ENCODE measurements around the gene SH2B3. TPM values are rescaled to one million over a fixed set of nuclear protein-coding genes. Genes with fewer than 3 reads are reported as not detected.

The SH2B3 gene
- total and polyA plus RNA-seq, 2 experiments from 2014 or later = 9.4 to 42.8 TPM

DNA sequence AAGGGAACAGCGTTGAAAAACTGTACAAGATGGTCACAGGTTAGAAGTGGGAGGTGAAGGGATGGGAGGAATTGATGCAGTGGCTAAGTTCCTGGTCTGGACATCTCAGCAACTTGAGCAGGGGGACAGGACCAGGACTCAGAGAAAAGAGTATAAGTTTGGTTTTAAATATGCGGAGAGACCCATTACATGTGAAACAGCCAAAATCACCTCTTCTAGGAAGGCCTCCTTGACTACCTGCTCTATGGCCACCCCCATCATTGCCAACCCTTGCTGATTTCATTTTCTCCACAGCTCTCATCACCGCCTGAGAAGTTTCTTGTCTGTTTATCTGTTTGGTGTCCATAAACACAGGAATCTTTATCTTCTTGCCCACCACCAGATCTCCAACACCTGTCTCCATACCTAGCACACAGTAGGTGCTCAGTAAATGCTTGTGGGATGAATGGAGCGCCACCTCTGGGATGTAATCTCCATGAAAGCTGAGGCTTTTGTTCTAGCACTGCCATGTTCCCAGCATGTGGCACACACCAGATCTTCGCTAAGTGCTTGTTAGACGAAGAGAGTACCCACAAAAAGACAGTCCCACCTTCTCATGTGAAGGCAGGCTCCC is 25.7 kb upstream of the SH2B3 start:
- H2AFZ ChIP-seq = no peak overlapping the region
- in situ Hi-C loops (cut with MboI) = no loop called here
- TF ChIP-seq EZH2 (IDR thresholded peaks at IDR 0.05; ENCODE audit: insufficient read depth, poor library complexity, severe bottlenecking) = no peak
- TF ChIP-seq EZH2phosphoT487 (IDR thresholded peaks at IDR 0.05; ENCODE audit: insufficient read depth, low read depth) = no peak
- H3K4me3 ChIP-seq = no peak overlapping the region
- 59 to 61% methylated on average over 6 of the region's 6 CpGs for WGBS, 2 experiments (ENCODE audit: low coverage in 1 of 2, low lambda C conversion rate in 2 of 2, missing lambda C conversion rate in 2 of 2)
- H3K4me2 ChIP-seq (ENCODE audit: unreplicated experiment) = no peak overlapping the region
- DNase-seq = no peak
- H4K20me1 ChIP-seq (ENCODE audit: insufficient read depth) = no peaks in the 10 kb centered on the region
- H3K9me2 ChIP-seq (ENCODE audit: insufficient read depth) = no peaks in the 10 kb centered on the region
- no peaks in the 10 kb centered on the region for H3K79me2 ChIP-seq (ENCODE audit: insufficient read depth)
- no peak overlapping the region for H3K9ac ChIP-seq
- no peaks in the 10 kb centered on the region for H3K27me3 ChIP-seq (replicated peaks; ENCODE audit: insufficient read depth)
- no peaks in the 10 kb centered on the region for H3F3A ChIP-seq (ENCODE audit: insufficient read depth)
- H3K27ac ChIP-seq = no peak overlapping the region
- H3K9me3 ChIP-seq (ENCODE audit: low read depth) = no peaks in the 10 kb centered on the region
- no peaks in the 10 kb centered on the region for H3K36me3 ChIP-seq (ENCODE audit: low read depth)
- no peaks in the 10 kb centered on the region for H3K4me1 ChIP-seq (ENCODE audit: insufficient read depth)

DNA sequence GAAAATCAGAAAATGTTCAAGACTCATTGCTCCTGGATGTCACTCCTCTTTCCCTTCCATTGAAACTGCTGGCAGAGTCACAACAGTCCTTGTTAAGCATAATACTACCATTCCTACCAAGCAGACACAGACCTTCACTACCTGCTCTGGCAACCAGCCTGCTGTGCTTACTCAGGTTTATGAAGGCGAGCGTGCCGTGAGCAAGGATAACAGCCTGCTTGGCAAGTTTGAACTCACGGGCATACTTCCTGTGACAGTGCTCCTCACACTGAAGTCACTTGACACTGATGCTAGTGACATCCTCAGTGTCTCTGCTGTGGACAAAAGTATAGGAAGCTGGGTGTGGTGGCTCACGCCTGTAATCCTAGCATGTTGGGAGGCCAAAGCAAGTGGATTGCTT is 21.1 kb upstream of the SH2B3 start:
- in situ Hi-C loops (cut with MboI) = no loop called here

DNA sequence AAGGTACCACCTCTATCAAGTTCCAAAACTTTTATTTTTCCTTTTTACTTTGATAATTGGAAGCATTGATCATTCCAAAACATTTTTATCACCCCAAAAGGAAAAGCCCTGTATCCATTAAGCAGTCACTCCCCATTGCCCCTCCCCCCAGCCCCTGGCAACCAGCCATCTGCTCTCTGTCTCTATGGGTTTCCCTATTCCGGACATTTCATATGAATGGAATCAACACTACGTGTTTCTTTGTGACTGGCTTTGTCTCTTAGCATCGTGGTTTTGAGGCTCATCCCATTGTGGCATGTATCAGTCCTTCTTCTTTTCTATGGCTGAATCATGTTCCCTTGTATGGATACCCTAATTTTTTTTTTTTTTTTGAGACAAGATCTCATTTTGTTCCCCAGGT is 18.8 kb upstream of the SH2B3 start:
- H2AFZ ChIP-seq = no peak overlapping the region
- no peak overlapping the region for H3K27ac ChIP-seq
- in situ Hi-C loops (cut with MboI) = no loop called here
- H3F3A ChIP-seq (ENCODE audit: insufficient read depth) = no peaks in the 10 kb centered on the region
- H3K4me3 ChIP-seq = no peak overlapping the region
- DNase-seq = peak; percentile 36
- no peaks in the 10 kb centered on the region for H3K27me3 ChIP-seq (replicated peaks; ENCODE audit: insufficient read depth)
- WGBS, 2 experiments (ENCODE audit: low coverage in 1 of 2, low lambda C conversion rate in 2 of 2, missing lambda C conversion rate in 2 of 2) = 2 to 5% methylated on average over 3 of the region's 3 CpGs
- H3K9ac ChIP-seq = no peak overlapping the region
- no peaks in the 10 kb centered on the region for H3K79me2 ChIP-seq (ENCODE audit: insufficient read depth)
- H3K9me2 ChIP-seq (ENCODE audit: insufficient read depth) = no peaks in the 10 kb centered on the region
- no peaks in the 10 kb centered on the region for H4K20me1 ChIP-seq (ENCODE audit: insufficient read depth)
- TF ChIP-seq EZH2phosphoT487 (IDR thresholded peaks at IDR 0.05; ENCODE audit: insufficient read depth, low read depth) (no peak), EZH2 (IDR thresholded peaks at IDR 0.05; ENCODE audit: insufficient read depth, poor library complexity, severe bottlenecking) (no peak)
- no peaks in the 10 kb centered on the region for H3K4me1 ChIP-seq (ENCODE audit: insufficient read depth)
- no peaks in the 10 kb centered on the region for H3K9me3 ChIP-seq (ENCODE audit: low read depth)
- no peaks in the 10 kb centered on the region for H3K36me3 ChIP-seq (ENCODE audit: low read depth)
- no peak overlapping the region for H3K4me2 ChIP-seq (ENCODE audit: unreplicated experiment)

More for the DNA sequence above, 21.1 kb upstream of the SH2B3 start:
- TF ChIP-seq EZH2 (IDR thresholded peaks at IDR 0.05; ENCODE audit: insufficient read depth, poor library complexity, severe bottlenecking) = no peak
- no peak for TF ChIP-seq EZH2phosphoT487 (IDR thresholded peaks at IDR 0.05; ENCODE audit: insufficient read depth, low read depth)
- DNase-seq = no peak
- H3K9me3 ChIP-seq (ENCODE audit: low read depth) = no peaks in the 10 kb centered on the region
- no peak overlapping the region for H3K4me2 ChIP-seq (ENCODE audit: unreplicated experiment)
- no peaks in the 10 kb centered on the region for H3K79me2 ChIP-seq (ENCODE audit: insufficient read depth)
- H3K36me3 ChIP-seq (ENCODE audit: low read depth) = no peaks in the 10 kb centered on the region
- H2AFZ ChIP-seq = no peak overlapping the region
- H3K4me3 ChIP-seq = no peak overlapping the region
- no peaks in the 10 kb centered on the region for H3K4me1 ChIP-seq (ENCODE audit: insufficient read depth)
- H4K20me1 ChIP-seq (ENCODE audit: insufficient read depth) = no peaks in the 10 kb centered on the region
- H3K9me2 ChIP-seq (ENCODE audit: insufficient read depth) = no peaks in the 10 kb centered on the region
- no peaks in the 10 kb centered on the region for H3K27me3 ChIP-seq (replicated peaks; ENCODE audit: insufficient read depth)
- H3F3A ChIP-seq (ENCODE audit: insufficient read depth) = no peaks in the 10 kb centered on the region
- WGBS, 2 experiments (ENCODE audit: low coverage in 1 of 2, low lambda C conversion rate in 2 of 2, missing lambda C conversion rate in 2 of 2) = 83 to 86% methylated on average over 5 of the region's 5 CpGs
- H3K9ac ChIP-seq = no peak overlapping the region
- no peak overlapping the region for H3K27ac ChIP-seq

DNA sequence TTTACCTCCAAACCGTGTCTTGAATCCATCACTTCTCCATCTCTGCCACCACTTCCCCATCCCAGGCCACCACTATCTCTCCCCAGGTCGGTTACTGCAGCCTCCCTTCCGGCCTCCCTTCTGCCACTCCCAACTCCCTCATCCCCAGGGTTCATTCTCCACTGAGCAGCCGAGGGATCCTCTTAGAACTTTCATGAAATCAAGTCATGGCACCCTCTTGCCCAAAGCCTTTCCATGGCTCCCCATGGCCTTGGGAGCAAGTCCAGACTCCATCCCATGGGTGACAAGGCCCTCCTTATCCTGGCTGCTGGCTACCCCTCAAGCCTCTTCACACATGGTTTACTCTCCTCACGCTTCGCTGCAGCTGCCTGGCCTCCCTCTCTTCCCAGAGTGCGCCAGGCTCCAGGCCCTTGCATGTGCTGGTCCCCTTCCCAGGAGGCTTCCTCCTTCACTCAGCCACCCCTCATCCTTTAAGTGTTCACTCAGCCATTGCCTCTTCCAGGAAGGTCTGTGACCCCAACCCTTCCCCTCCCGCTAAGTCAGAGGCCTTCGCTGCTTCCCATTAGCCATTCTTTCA is 17.9 kb upstream of the SH2B3 start:
- WGBS, 2 experiments (ENCODE audit: low coverage in 1 of 2, low lambda C conversion rate in 2 of 2, missing lambda C conversion rate in 2 of 2) = 73 to 82% methylated on average over 9 of the region's 9 CpGs
- H2AFZ ChIP-seq = no peak overlapping the region
- no peaks in the 10 kb centered on the region for H3K9me3 ChIP-seq (ENCODE audit: low read depth)
- no peaks in the 10 kb centered on the region for H3F3A ChIP-seq (ENCODE audit: insufficient read depth)
- no peak overlapping the region for H3K9ac ChIP-seq
- H3K36me3 ChIP-seq (ENCODE audit: low read depth) = no peaks in the 10 kb centered on the region
- no peaks in the 10 kb centered on the region for H4K20me1 ChIP-seq (ENCODE audit: insufficient read depth)
- H3K9me2 ChIP-seq (ENCODE audit: insufficient read depth) = no peaks in the 10 kb centered on the region
- H3K4me1 ChIP-seq (ENCODE audit: insufficient read depth) = no peaks in the 10 kb centered on the region
- no peak overlapping the region for H3K27ac ChIP-seq
- no peak for TF ChIP-seq EZH2 (IDR thresholded peaks at IDR 0.05; ENCODE audit: insufficient read depth, poor library complexity, severe bottlenecking)
- TF ChIP-seq EZH2phosphoT487 (IDR thresholded peaks at IDR 0.05; ENCODE audit: insufficient read depth, low read depth) = no peak
- no peak overlapping the region for H3K4me2 ChIP-seq (ENCODE audit: unreplicated experiment)
- H3K79me2 ChIP-seq (ENCODE audit: insufficient read depth) = no peaks in the 10 kb centered on the region
- no peak overlapping the region for H3K4me3 ChIP-seq
- in situ Hi-C loops (cut with MboI) = no loop called here
- no peak for DNase-seq
- H3K27me3 ChIP-seq (replicated peaks; ENCODE audit: insufficient read depth) = no peaks in the 10 kb centered on the region

All from GM23248 (cell line).